ENCODE results near the gene GSTM2. TPM values are rescaled to one million over a fixed set of nuclear protein-coding genes. Genes with fewer than 3 reads are reported as not detected.

The GSTM2 gene
- total and polyA plus RNA-seq, 8 donors, result 10.4 to 193 (median 32.9) TPM

DNA sequence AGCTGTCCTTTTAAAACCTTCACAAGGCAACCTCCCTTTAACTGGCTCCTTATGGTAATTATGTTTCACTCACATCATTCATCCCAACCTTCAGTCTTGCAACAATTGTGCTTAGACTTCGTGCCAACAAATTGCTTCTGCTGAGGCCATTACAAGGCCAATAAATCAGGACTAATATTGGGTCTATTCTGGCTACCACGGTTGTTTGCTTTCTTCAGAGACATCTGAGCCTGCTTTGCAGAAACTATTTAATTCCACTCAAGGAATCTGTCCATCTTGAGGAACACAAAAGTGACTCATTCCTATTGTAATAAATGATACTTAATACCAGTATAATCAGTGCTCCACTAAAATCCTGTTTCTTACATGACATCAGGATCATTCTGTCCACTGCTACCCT is 14.6 kb upstream of the GSTM2 start:
- peaks cover 0 to 6% (median 5%) of the 10 kb centered on the region in 3 donors for H3K4me1 ChIP-seq
- WGBS, 2 donors, result 46 to 54% methylated on average over 2 of the region's 2 CpGs
- no peaks in the 10 kb centered on the region for H3K27me3 ChIP-seq
- H3K9me3 ChIP-seq, result no peaks in the 10 kb centered on the region
- TF ChIP-seq, protein P1, sequence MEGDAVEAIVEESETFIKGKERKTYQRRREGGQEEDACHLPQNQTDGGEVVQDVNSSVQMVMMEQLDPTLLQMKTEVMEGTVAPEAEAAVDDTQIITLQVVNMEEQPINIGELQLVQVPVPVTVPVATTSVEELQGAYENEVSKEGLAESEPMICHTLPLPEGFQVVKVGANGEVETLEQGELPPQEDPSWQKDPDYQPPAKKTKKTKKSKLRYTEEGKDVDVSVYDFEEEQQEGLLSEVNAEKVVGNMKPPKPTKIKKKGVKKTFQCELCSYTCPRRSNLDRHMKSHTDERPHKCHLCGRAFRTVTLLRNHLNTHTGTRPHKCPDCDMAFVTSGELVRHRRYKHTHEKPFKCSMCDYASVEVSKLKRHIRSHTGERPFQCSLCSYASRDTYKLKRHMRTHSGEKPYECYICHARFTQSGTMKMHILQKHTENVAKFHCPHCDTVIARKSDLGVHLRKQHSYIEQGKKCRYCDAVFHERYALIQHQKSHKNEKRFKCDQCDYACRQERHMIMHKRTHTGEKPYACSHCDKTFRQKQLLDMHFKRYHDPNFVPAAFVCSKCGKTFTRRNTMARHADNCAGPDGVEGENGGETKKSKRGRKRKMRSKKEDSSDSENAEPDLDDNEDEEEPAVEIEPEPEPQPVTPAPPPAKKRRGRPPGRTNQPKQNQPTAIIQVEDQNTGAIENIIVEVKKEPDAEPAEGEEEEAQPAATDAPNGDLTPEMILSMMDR (IDR thresholded peaks at IDR 0.05), result no peak
- no peak for ATAC-seq
- H3K4me3 ChIP-seq, result no peak overlapping the region
- H3K27ac ChIP-seq, result no peak overlapping the region
- DNase-seq, result no peak
- intact Hi-C loops (cut with DNase I), result no loop called here
- no peaks in the 10 kb centered on the region for H3K36me3 ChIP-seq
- FAIRE-seq, result no peak

DNA sequence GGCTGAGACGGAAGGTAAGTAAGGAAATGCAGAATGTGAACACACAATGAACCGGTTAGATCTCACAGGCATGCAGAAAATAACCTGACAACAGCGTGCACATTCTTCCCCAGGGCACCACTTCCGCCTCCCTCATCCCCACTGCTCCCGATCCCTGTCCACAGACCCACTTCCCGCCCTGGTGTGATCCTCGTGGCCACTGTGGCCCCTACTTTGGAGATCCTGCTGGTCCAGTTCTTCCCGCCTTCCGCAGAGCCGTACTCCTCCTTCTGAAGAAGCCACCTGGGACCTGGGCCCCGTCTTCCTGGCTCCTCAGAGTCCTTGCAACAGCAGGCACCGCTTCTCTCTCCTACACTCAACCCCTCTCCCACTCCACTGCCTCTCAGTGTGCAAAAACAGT is 13.3 kb upstream of the GSTM2 start:
- 87 to 90% methylated on average over 12 of the region's 12 CpGs for WGBS, 2 donors
- ATAC-seq, result no peak

DNA sequence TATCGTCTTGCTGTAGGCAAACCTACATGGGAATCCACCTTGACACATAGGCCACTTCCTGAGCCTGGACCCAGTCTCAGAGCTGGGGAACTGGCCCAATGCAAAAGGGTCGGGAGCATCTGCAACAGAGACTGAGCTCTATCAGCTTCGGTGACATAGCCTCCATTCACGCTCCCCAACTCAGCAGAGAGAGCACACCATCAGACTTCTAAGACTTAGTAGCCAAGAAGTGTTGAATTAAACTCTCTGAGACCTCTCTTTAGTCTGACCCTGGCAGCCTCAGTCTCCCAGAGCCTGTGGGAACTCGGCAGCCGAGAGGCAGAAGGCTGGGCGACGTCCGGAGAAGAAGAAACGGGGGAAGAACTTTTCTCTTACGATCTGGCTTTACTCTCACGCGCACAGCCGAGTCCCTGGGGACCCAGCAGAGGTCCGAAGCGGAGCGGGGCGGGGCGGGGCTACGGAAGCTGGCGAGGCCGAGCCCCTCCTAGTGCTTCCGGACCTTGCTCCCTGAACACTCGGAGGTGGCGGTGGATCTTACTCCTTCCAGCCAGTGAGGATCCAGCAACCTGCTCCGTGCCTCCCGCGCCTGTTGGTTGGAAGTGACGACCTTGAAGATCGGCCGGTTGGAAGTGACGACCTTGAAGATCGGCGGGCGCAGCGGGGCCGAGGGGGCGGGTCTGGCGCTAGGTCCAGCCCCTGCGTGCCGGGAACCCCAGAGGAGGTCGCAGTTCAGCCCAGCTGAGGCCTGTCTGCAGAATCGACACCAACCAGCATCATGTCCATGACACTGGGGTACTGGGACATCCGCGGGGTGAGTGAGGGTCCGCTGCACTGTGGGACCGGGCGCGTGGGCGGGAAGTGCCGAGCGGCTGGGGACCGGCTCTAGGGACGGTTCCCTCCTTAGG is 12.0 kb upstream of the GSTM2 start, which contains the start of gene GSTM4:
GSTM4 (plus strand) TSS at position 485 of the 905 bp plus-strand sequence; CDS start at position 776, 291 bp downstream.
- TF ChIP-seq, protein P1 (IDR thresholded peaks at IDR 0.05), result no peak
- Histone ChIP-seq H3K9me3 (no peaks in the 10 kb centered on the region), H3K4me1 (peaks cover 10 to 21% (median 12%) of the 10 kb centered on the region in 3 donors), H3K4me3 (peak within 1 kb of the TSS; percentile 44 to 61 (median 54)), H3K27ac (peak within 1 kb of the TSS; percentile 70 to 91 (median 78)), H3K27me3 (no peaks in the 10 kb centered on the region), H3K36me3 (no peaks in the 10 kb centered on the region)
- WGBS, 2 donors, result 2% methylated on average over 54 of the region's 54 CpGs
- DNase-seq (peak; percentile 82 to 92 (median 88)), FAIRE-seq (no peak), ATAC-seq (peak; percentile 83 to 96 (median 88))
- intact Hi-C loops (cut with DNase I), result no loop called here

More for the DNA sequence above, 13.3 kb upstream of the GSTM2 start:
- no peaks in the 10 kb centered on the region for H3K27me3 ChIP-seq
- FAIRE-seq (no peak), DNase-seq (no peak)
- TF ChIP-seq, protein P1 (IDR thresholded peaks at IDR 0.05), result no peak
- H3K9me3 ChIP-seq, result no peaks in the 10 kb centered on the region
- H3K4me3 ChIP-seq, result no peak overlapping the region
- intact Hi-C loops (cut with DNase I), result no loop called here
- peaks cover 2 to 12% (median 5%) of the 10 kb centered on the region in 3 donors for H3K4me1 ChIP-seq
- H3K36me3 ChIP-seq, result no peaks in the 10 kb centered on the region
- peak overlapping the region in 1 of 4 donors; percentile 10 for H3K27ac ChIP-seq

DNA sequence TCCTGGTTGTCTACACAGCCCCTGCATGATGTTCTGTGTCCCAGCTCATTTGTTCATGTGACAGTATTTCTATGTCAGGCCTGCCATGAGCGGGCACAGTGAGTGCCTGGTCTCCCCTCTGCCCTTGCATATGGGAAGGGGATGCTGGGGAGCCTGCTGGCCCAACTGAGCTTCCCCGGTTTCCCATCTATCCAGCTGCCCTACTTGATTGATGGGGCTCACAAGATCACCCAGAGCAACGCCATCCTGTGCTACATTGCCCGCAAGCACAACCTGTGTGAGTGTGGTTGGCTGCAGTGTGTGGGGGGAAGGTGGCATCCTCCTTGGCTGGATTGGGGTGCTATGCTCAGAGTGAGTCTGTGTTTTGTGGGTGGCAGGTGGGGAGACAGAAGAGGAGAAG is 10.5 kb upstream of the GSTM2 start:
- FAIRE-seq (no peak), ATAC-seq (no peak), DNase-seq (no peak)
- Histone ChIP-seq H3K9me3 (no peaks in the 10 kb centered on the region), H3K36me3 (no peaks in the 10 kb centered on the region), H3K27ac (no peak overlapping the region), H3K27me3 (no peaks in the 10 kb centered on the region), H3K4me3 (no peak overlapping the region), H3K4me1 (peaks cover 10 to 21% (median 12%) of the 10 kb centered on the region in 3 donors)
- intact Hi-C loops (cut with DNase I), result no loop called here
- 83 to 84% methylated on average over 4 of the region's 4 CpGs for WGBS, 2 donors
- TF ChIP-seq, protein P1 (IDR thresholded peaks at IDR 0.05), result no peak

DNA sequence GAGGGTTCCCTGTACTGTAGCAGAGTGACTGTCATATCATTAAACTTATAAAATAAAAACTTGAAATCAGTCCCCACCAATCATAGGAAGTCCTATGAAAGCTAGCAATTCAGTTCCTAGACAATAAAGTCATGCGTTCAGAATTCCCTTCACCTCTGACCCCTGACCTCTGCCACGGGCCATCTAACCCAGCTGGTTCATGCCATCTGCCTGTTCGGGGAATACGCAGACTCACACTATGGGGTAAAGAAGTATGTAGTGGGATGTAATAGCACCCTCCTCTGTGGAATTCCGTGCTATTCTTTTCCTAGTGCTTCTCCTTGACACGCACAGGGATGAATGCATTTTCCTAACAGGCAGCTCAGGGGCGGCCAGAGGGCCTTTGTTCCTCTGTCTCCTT is 9.9 kb upstream of the GSTM2 start:
- no peaks in the 10 kb centered on the region for H3K9me3 ChIP-seq
- H3K27ac ChIP-seq, result peak overlapping the region in 1 of 4 donors; percentile 36
- TF ChIP-seq, protein P1 (IDR thresholded peaks at IDR 0.05), result no peak
- H3K4me1 ChIP-seq, result peaks cover 10 to 21% (median 12%) of the 10 kb centered on the region in 3 donors
- WGBS, 2 donors, result 76 to 79% methylated on average over 7 of the region's 7 CpGs
- intact Hi-C loops (cut with DNase I), result no loop called here
- FAIRE-seq (no peak), DNase-seq (no peak), ATAC-seq (no peak)
- no peak overlapping the region for H3K4me3 ChIP-seq
- H3K36me3 ChIP-seq, result no peaks in the 10 kb centered on the region
- H3K27me3 ChIP-seq, result no peaks in the 10 kb centered on the region
